HG03378 (cell line): Measurements from ENCODE around the gene USP10.

Experiments used
- ATAC-seq: cut with Tn5 transposase; IDR thresholded peaks from one replicate; pipeline ENCODE4 v1.9.1; 2021; ENCODE audit warnings: mild to moderate bottlenecking, moderate library complexity; ENCODE audit not compliant: unreplicated experiment

Gene USP10

DNA sequence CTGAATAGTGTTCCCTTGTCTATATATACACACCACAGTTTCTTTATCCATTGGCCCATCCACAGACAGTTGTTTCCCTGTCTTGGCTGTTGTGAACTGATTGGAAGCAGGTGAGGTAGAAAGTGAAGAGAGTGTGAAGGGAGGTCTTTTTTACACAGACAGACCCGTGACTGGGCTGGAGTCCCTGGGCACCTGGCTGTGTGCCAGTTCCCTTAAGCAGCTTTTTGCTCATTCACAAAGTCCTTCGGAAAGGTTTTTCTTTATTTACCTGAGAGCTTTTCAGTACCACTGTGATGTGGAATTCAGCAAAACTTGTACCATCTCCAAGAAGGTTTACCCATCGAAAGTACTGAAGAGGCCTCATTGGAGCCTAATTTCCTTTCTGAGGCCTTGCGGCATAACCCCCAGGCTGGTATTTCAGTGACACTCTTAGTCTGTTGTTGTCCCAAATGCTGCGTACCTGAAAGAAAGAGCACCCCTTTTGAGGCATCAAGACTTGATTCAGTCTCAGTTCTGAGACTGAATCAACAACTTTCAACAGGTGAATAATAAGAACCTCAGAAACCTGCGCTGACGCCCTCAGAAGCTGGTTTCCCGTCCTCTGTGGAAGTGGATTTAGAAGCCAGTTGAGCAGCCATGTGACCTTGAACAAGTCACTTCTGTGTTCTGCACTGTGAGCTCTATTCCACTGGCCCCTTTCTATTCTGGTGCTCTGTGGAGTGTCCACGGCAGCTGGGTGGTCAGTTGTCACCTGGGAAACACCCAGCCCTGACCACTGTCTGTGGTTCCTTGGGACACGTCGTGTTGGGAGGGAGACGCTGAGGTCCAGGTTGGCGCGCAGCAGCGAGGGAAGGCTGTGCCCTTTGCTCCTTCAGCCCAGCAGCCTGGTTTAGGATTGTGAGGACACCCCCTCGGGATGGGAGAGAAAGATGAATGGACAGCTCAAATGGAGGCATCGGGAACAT lies 66.1 kb downstream of the USP10 start:
- no peak for ATAC-seq

- no peak for ATAC-seq
These were observed 67.4 kb downstream of the USP10 start for GRCh38 chr16:84766978-84767773.

- ATAC-seq = no peak
These were observed 68.4 kb downstream of the USP10 start for GRCh38 chr16:84768061-84768807.

- ATAC-seq = no peak
These were observed 69.0 kb downstream of the USP10 start for GRCh38 chr16:84768808-84769197.

GRCh38 chr16:84769416-84769815 lies 69.6 kb downstream of the USP10 start:
- ATAC-seq = no peak

GRCh38 chr16:84773312-84773711 lies 73.5 kb downstream of the USP10 start:
- ATAC-seq = no peak

- no peak for ATAC-seq
These were observed 75.0 kb downstream of the USP10 start for GRCh38 chr16:84774810-84775209.

DNA sequence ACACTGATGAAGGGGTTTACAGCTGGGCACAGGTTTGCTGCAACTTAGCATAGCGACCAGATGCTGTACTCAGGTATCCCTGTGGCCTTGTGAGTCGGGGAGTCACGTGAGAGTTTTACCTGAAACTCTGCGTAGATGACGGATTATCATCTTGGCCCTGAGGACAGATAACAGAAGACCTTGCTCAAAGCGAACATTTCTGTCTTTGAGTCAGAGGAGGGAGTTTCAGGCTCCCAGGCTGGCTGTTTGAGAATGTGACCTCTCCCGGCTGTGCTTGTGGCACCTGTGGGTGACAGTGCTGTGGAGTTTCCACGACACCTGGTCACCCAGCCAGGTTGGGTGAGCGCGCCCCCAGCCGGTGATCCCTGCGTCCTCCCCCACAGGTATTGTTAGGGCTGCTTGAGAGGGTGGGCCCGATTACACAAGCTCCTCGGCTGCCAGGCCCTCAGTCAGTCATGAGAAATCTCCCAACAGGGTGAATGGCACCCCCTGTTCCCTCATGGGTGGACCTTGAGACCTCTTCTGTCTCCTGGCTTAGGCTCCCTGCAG lies 75.5 kb downstream of the USP10 start:
- ATAC-seq = no peak

DNA sequence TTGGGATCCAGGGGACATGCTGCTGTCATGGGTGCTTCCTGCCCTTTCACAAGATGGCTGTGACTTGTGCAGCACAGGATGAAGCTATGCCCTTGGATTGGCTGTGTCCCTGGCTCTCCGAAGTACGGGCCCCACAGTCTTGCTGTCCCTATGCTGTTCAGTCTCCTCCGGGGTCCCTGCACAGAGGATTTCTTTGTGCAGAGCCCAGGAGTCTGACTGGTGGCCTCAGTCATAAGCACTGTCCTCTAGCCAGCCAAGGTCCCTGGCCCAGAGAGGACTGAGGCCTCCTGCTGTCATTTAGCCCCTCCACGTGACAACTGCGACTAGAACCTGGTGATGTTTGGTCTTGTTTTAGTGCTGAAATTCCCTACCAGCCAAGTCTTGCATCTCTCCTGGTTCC lies 77.6 kb downstream of the USP10 start:
- ATAC-seq = no peak

GRCh38 chr16:84778720-84779119 lies 78.9 kb downstream of the USP10 start:
- ATAC-seq = no peak

GRCh38 chr16:84780063-84780462 lies 80.3 kb downstream of the USP10 start:
- ATAC-seq = no peak

- no peak for ATAC-seq
These were observed 81.0 kb downstream of the USP10 start for GRCh38 chr16:84780544-84781376.

DNA sequence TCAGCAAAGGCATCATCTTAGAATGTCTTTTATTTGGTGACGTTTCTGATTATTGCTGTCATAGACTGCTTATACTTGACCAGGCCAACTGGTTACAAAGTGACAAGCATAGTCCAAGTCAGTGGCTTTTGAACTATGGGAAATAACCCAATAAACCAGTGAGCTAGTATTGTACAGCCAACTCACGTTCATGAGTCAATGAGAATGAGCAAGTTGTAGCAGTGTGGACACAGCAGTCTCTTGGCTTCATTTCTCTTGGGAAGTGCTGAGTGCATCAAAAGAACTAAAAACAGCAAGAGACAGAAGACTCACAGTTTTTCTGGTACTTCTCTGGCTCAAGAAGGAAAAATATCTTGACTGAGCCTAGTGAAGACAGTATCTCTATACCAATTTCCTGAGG lies 83.0 kb downstream of the USP10 start:
- no peak for ATAC-seq

GRCh38 chr16:84785843-84786581 lies 86.2 kb downstream of the USP10 start:
- ATAC-seq = no peak

GRCh38 chr16:84786605-84787262 lies 86.9 kb downstream of the USP10 start:
- ATAC-seq = no peak

GRCh38 chr16:84787263-84787622 lies 87.4 kb downstream of the USP10 start:
- ATAC-seq = no peak

DNA sequence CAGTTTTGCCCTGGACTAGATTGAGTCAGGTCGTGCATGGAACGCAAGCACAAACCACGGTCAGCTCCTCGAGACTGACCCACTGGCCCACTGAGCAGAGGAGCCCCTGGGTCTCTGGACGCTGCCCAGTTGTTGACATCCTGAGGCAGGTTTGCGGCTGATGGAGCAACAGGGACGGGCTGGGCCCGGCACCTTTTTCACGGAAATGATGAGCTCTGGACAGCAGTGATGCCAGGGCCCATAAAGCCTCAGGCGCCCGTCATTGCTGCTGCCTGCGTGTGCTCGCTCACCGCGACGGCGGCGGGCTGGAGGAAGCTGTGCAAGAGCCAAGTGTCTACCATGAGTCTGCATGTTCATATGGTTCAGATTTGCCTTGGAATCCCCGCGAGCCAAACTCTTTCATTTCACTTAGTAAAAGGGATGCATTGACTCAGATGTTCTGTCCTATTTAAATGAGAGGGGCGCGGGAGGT lies 89.2 kb downstream of the USP10 start:
- ATAC-seq = no peak

- no peak for ATAC-seq
These were observed 89.6 kb downstream of the USP10 start for GRCh38 chr16:84789431-84789830.

- no peak for ATAC-seq
These were observed 90.5 kb downstream of the USP10 start for GRCh38 chr16:84790301-84790700.
